Liver (tissue), 3 donors: ENCODE results near the gene NKD2.

Experiments used
- EGR1 ChIP-seq, 2 donors: IDR thresholded peaks; 2 replicates each; pipeline ENCODE4 v1.6.1; 2016 to 2018; ENCODE audit warnings: antibody characterized with exemption in 2 of 2, low read depth in 2 of 2
- GABPA ChIP-seq, 2 donors: IDR thresholded peaks in 1 of 2; conservative IDR thresholded peaks in 1 of 2; 2 replicates each; pipeline ENCODE4 v1.6.1; 2016; ENCODE audit warnings: antibody characterized with exemption in 2 of 2, mild to moderate bottlenecking in 1 of 2, moderate library complexity in 1 of 2
- JUND ChIP-seq, 2 donors: IDR thresholded peaks; 2 replicates each; pipeline ENCODE4 v1.6.1; 2016; ENCODE audit warnings: antibody characterized with exemption in 2 of 2
- TAF1 ChIP-seq: conservative IDR thresholded peaks from 2 replicates; pipeline ENCODE4 v1.6.1; 2016; ENCODE audit warnings: antibody characterized with exemption, mild to moderate bottlenecking
- TF ChIP-seq, protein P1 (sequence below): fragments of 150-350 bp; IDR thresholded peaks from 2 replicates; pipeline ENCODE4 v1.5.1; 2017; ENCODE audit warnings: improper control_type of control experiment, low read depth, low read length; ENCODE audit not compliant: missing input control
- TF ChIP-seq, protein P2 (sequence below): IDR thresholded peaks from 2 replicates; pipeline ENCODE4 v1.6.1; 2016; ENCODE audit warnings: antibody characterized with exemption, mild to moderate bottlenecking
- donor health status: healthy.
- donor health status: healthy.

DNA sequence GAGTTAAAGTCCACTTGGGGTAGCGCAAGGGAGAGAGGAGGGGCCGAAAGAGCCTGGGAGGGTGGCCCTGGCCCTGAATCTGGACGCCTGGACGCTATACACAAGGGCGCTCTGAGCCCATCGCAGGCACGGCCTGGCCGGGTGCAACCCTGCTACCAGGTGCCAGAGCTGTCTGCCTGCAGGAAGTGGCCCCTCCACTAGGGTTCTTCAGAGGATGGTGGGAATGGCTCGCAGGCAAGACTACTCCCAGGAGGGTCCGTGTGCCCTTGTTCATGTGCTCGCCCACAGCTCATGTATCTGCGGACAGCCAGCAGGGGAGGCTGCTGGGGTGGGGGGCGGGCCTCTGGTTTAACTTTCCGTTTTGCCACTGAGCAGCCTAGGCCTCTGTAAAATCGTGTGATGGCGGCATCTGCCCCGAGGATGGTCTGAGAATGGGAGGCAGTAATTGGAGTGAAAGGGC, 1.4 kb upstream of the NKD2 start:
- TF ChIP-seq, protein P1, sequence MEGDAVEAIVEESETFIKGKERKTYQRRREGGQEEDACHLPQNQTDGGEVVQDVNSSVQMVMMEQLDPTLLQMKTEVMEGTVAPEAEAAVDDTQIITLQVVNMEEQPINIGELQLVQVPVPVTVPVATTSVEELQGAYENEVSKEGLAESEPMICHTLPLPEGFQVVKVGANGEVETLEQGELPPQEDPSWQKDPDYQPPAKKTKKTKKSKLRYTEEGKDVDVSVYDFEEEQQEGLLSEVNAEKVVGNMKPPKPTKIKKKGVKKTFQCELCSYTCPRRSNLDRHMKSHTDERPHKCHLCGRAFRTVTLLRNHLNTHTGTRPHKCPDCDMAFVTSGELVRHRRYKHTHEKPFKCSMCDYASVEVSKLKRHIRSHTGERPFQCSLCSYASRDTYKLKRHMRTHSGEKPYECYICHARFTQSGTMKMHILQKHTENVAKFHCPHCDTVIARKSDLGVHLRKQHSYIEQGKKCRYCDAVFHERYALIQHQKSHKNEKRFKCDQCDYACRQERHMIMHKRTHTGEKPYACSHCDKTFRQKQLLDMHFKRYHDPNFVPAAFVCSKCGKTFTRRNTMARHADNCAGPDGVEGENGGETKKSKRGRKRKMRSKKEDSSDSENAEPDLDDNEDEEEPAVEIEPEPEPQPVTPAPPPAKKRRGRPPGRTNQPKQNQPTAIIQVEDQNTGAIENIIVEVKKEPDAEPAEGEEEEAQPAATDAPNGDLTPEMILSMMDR: no peak
- TF ChIP-seq JUND (IDR thresholded peaks at IDR 0.05): no peak
- TF ChIP-seq, protein P2, sequence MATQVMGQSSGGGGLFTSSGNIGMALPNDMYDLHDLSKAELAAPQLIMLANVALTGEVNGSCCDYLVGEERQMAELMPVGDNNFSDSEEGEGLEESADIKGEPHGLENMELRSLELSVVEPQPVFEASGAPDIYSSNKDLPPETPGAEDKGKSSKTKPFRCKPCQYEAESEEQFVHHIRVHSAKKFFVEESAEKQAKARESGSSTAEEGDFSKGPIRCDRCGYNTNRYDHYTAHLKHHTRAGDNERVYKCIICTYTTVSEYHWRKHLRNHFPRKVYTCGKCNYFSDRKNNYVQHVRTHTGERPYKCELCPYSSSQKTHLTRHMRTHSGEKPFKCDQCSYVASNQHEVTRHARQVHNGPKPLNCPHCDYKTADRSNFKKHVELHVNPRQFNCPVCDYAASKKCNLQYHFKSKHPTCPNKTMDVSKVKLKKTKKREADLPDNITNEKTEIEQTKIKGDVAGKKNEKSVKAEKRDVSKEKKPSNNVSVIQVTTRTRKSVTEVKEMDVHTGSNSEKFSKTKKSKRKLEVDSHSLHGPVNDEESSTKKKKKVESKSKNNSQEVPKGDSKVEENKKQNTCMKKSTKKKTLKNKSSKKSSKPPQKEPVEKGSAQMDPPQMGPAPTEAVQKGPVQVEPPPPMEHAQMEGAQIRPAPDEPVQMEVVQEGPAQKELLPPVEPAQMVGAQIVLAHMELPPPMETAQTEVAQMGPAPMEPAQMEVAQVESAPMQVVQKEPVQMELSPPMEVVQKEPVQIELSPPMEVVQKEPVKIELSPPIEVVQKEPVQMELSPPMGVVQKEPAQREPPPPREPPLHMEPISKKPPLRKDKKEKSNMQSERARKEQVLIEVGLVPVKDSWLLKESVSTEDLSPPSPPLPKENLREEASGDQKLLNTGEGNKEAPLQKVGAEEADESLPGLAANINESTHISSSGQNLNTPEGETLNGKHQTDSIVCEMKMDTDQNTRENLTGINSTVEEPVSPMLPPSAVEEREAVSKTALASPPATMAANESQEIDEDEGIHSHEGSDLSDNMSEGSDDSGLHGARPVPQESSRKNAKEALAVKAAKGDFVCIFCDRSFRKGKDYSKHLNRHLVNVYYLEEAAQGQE: no peak
- no peak for TF ChIP-seq TAF1
- TF ChIP-seq GABPA (IDR thresholded peaks at IDR 0.05 in 1 of 2, conservative IDR thresholded peaks at IDR 0.05 in 1 of 2): no peak
- no peak for TF ChIP-seq EGR1 (IDR thresholded peaks at IDR 0.05; ENCODE audit: low read depth in 2 of 2)
